Activated T-helper 17 cell treated with anti-CD3 and anti-CD28 coated beads, Interleukin-2, amount 50 U/mL, for 72 hours (primary cell): Measurements from ENCODE around the gene OXT. TPM values are rescaled to one million over a fixed set of nuclear protein-coding genes. Genes with fewer than 3 reads are reported as not detected.

Experiments
- total RNA-seq, 2 donors: library from RNA; stranded (reverse); gene quantifications; one replicate each; pipeline ENCODE4 v1.2.3, GENCODE V29; 2022

The OXT gene
- total RNA-seq, 2 donors from 2014 or later: not detected

Other genes with a start within 250 kb of the OXT start
- gene PCED1A, start 231.0 kb upstream of the OXT start, total RNA-seq: 10 to 100 TPM; 15.0 to 38.5 TPM
- gene VPS16, start 230.9 kb upstream of the OXT start, total RNA-seq: 10 to 100 TPM; 37.2 to 45.4 TPM
- 10 to 100 TPM; 40.0 to 46.5 TPM for gene PTPRA, start 198.1 kb upstream of the OXT start, total RNA-seq
- 10 to 100 TPM in 1 of 2 donors, under 1 TPM in 1; 0.61 to 13.7 TPM for gene GNRH2, start 28.0 kb upstream of the OXT start, total RNA-seq
- 10 to 100 TPM; 52.9 to 66.4 TPM for gene MRPS26, start 25.6 kb upstream of the OXT start, total RNA-seq
- gene AVP, start 13.1 kb downstream of the OXT start, total RNA-seq: not detected
- 10 to 100 TPM; 20.4 to 32.9 TPM for gene FASTKD5, start 88.2 kb downstream of the OXT start, total RNA-seq
- 1 to 10 TPM; 6.5 to 7.0 TPM for gene UBOX5, start 88.2 kb downstream of the OXT start, total RNA-seq
- 1 to 10 TPM in 1 of 2 donors, under 1 TPM in 1; 0.82 to 3.1 TPM for gene LZTS3, start 101.9 kb downstream of the OXT start, total RNA-seq
- gene DDRGK1, start 133.1 kb downstream of the OXT start, total RNA-seq: 10 to 100 TPM; 67.7 to 71.2 TPM
- gene ITPA, start 137.9 kb downstream of the OXT start, total RNA-seq: 10 to 100 TPM; 45.0 to 85.6 TPM
- 1 to 10 TPM in 1 of 2 donors, under 1 TPM in 1; 0.26 to 2.0 TPM for gene SLC4A11, start 167.6 kb downstream of the OXT start, total RNA-seq